IMR-90 (cell line): ENCODE results near the gene REC114. TPM values are rescaled to one million over a fixed set of nuclear protein-coding genes. Genes with fewer than 3 reads are reported as not detected.

Experiments used
- ATAC-seq: fragments of 200-7000 bp; cut with Tn5 transposase; 2 replicates; pipeline ENCODE4 v1.9.1; 2020; ENCODE audit warnings: low read depth, mild to moderate bottlenecking, moderate library complexity
- BruUV-seq: library from RNA; stranded (reverse); fragments of 400-500 nt; replicated peaks from 2 replicates; lab custom pipeline; 2021; lab: Mats Ljungman, UMichigan
- CTCF ChIA-PET: fragments of 300-600 bp; formaldehyde crosslinking; extraction: SDS; loops from one replicate; lab custom pipeline; 2021; ENCODE audit warnings: antibody characterized with exemption; lab: Yijun Ruan, JAX
- POLR2A ChIA-PET: fragments of 300-600 bp; sonication (Branson Sonifier 250); formaldehyde crosslinking; loops from one replicate; lab custom pipeline; 2022; ENCODE audit warnings: antibody characterized with exemption; ENCODE audit not compliant: unreplicated experiment; lab: Charles Lee
- DNase-seq: peaks from one replicate; pipeline ENCODE4 v3.0.0; 2013
- H2AFZ ChIP-seq: replicated peaks from 2 replicates; pipeline ENCODE3; 2013; ENCODE audit warnings: low read length, mild to moderate bottlenecking; ENCODE audit not compliant: poor library complexity
- H2AK5ac ChIP-seq: 2 replicates; pipeline ENCODE4 v1.6.1; 2013; ENCODE audit warnings: low read depth, low read length, inconsistent platforms
- H2AK9ac ChIP-seq: replicated peaks from 2 replicates; pipeline ENCODE3; 2013; ENCODE audit warnings: mild to moderate bottlenecking, low read depth, low read length, moderate library complexity; ENCODE audit not compliant: poor library complexity
- H2BK120ac ChIP-seq: 2 replicates; pipeline ENCODE4 v1.6.1; 2013; ENCODE audit warnings: low read depth, low read length, inconsistent platforms
- H2BK15ac ChIP-seq: 3 replicates; pipeline ENCODE4 v1.6.1; 2013; ENCODE audit warnings: low read depth, low read length, inconsistent platforms
- H2BK20ac ChIP-seq: 2 replicates; pipeline ENCODE4 v1.6.1; 2013; ENCODE audit warnings: low read depth, mild to moderate bottlenecking, inconsistent platforms, low read length, moderate library complexity
- H2BK5ac ChIP-seq: 2 replicates; pipeline ENCODE4 v1.6.1; 2013; ENCODE audit warnings: mild to moderate bottlenecking, low read depth, low read length, inconsistent platforms; ENCODE audit not compliant: poor library complexity, severe bottlenecking
- H3K14ac ChIP-seq: replicated peaks from 2 replicates; pipeline ENCODE4 v1.6.1; 2013; ENCODE audit warnings: low read depth, low read length, inconsistent platforms
- H3K18ac ChIP-seq: 2 replicates; pipeline ENCODE4 v1.6.1; 2013; ENCODE audit warnings: low read depth, low read length, control low read depth
- H3K23ac ChIP-seq: 2 replicates; pipeline ENCODE4 v1.6.1; 2013; ENCODE audit warnings: low read depth, low read length, inconsistent platforms
- H3K27ac ChIP-seq: 2 replicates; pipeline ENCODE4 v1.5.1; 2013; ENCODE audit warnings: mild to moderate bottlenecking, control low read depth, low read length; ENCODE audit not compliant: insufficient read depth
- H3K27me3 ChIP-seq: 2 replicates; pipeline ENCODE4 v1.6.1; 2013; ENCODE audit warnings: low read length; ENCODE audit not compliant: control insufficient read depth, insufficient read depth
- H3K36me3 ChIP-seq: 2 replicates; pipeline ENCODE4 v1.6.1; 2013; ENCODE audit warnings: low read length, mixed read lengths; ENCODE audit not compliant: control insufficient read depth, insufficient read depth
- H3K4ac ChIP-seq: 2 replicates; pipeline ENCODE4 v1.6.1; 2013; ENCODE audit warnings: low read depth, low read length, inconsistent platforms
- H3K4me1 ChIP-seq: 2 replicates; pipeline ENCODE4 v1.6.1; 2013; ENCODE audit warnings: low read length, mixed read lengths; ENCODE audit not compliant: control insufficient read depth, insufficient read depth
- H3K4me2 ChIP-seq: 2 replicates; pipeline ENCODE4 v1.6.1; 2013; ENCODE audit warnings: low read depth, mild to moderate bottlenecking, control low read depth, low read length, moderate library complexity
- H3K4me3 ChIP-seq: 2 replicates; pipeline ENCODE4 v1.5.1; 2013; ENCODE audit warnings: low read depth, mild to moderate bottlenecking, control low read depth, low read length, moderate library complexity; ENCODE audit not compliant: insufficient read depth
- H3K56ac ChIP-seq: 2 replicates; pipeline ENCODE4 v1.6.1; 2013; ENCODE audit warnings: low read length, inconsistent platforms; ENCODE audit not compliant: insufficient read depth; ENCODE audit errors: extremely low read depth
- H3K79me1 ChIP-seq, 2 experiments: 2 replicates each; pipeline ENCODE4 v1.6.1; 2013; ENCODE audit warnings: low read length in 2 of 2, inconsistent platforms in 1 of 2, low read depth in 1 of 2
- H3K9ac ChIP-seq: 2 replicates; pipeline ENCODE4 v1.6.1; 2013; ENCODE audit warnings: low read depth, low read length, control low read depth
- H3K9me1 ChIP-seq: 2 replicates; pipeline ENCODE4 v1.6.1; 2013; ENCODE audit warnings: low read length, inconsistent platforms; ENCODE audit not compliant: insufficient read depth
- H3K9me3 ChIP-seq: 2 replicates; pipeline ENCODE4 v1.6.1; 2013; ENCODE audit warnings: low read length; ENCODE audit not compliant: control insufficient read depth, insufficient read depth
- H4K20me1 ChIP-seq: 2 replicates; pipeline ENCODE4 v1.6.1; 2013; ENCODE audit warnings: low read length, inconsistent platforms; ENCODE audit not compliant: insufficient read depth
- H4K5ac ChIP-seq: 2 replicates; pipeline ENCODE4 v1.6.1; 2013; ENCODE audit warnings: mild to moderate bottlenecking, low read depth, low read length, control low read depth
- H4K8ac ChIP-seq, 2 experiments: 2 replicates each; pipeline ENCODE4 v1.6.1; 2013; ENCODE audit warnings: low read depth in 2 of 2, low read length in 2 of 2, control low read depth in 1 of 2, inconsistent platforms in 1 of 2
- H4K91ac ChIP-seq: 2 replicates; pipeline ENCODE4 v1.6.1; 2013; ENCODE audit warnings: low read depth, low read length, inconsistent platforms; ENCODE audit not compliant: insufficient read depth
- BHLHE40 ChIP-seq: fragments of 150-350 bp; IDR thresholded peaks from 2 replicates; pipeline ENCODE4 v1.6.1; 2016; ENCODE audit warnings: mild to moderate bottlenecking, low read depth, low read length
- MXI1 ChIP-seq: IDR thresholded peaks from 2 replicates; pipeline ENCODE4 v1.6.1; 2012; ENCODE audit warnings: low read depth, mild to moderate bottlenecking, low read length, moderate library complexity, borderline replicate concordance
- NFE2L2 ChIP-seq: fragments of 150-350 bp; IDR thresholded peaks from 2 replicates; pipeline ENCODE4 v1.6.1; 2016; ENCODE audit warnings: low read depth, mild to moderate bottlenecking, low read length
- RAD21 ChIP-seq: IDR thresholded peaks from 2 replicates; pipeline ENCODE4 v1.6.1; 2012; ENCODE audit warnings: low read length, improper control_type of control experiment
- WGBS, 2 experiments: methylation state at CpG; one replicate each; pipeline versions ENCODE4 v1.1.5 to v1.1.7; 2013; ENCODE audit warnings: missing lambda C conversion rate in 2 of 2; ENCODE audit not compliant: insufficient read length in 1 of 2; ENCODE audit errors: extremely low coverage in 2 of 2; 5-methylcytosine and 5-hydroxymethylcytosine counted together
- dilution Hi-C: fragments of 300-500 bp; cut with HindIII; formaldehyde crosslinking; loops from one replicate; pipeline ENCODE4 v1.14.3; 2018; ENCODE audit warnings: low sequenced_read_pairs; ENCODE audit not compliant: unreplicated experiment
- in situ Hi-C: fragments of 300-500 bp; cut with MboI; formaldehyde crosslinking; loops from 3 replicates; pipeline ENCODE4 v1.14.3; 2019; ENCODE audit warnings: low sequenced_read_pairs, inconsistent platforms, mixed read lengths
- intact Hi-C: fragments of 100-400 bp; cut with micrococcal nuclease; formaldehyde crosslinking; loops from 2 replicates; pipeline ENCODE4 v1.10.0; 2022
- polyA plus RNA-seq, 3 experiments: library from polyadenylated mRNA; depleted of rRNA; stranded (reverse); fragments of >200 nt; gene quantifications; 2 replicates each; pipeline ENCODE4 v1.2.3, GENCODE V29; 2012; ENCODE audit warnings: low replicate concordance in 1 of 3
- total RNA-seq: library from RNA; depleted of rRNA; stranded (reverse); fragments of >200 nt; gene quantifications from 2 replicates; pipeline ENCODE4 v1.2.3, GENCODE V29; 2012

The REC114 gene
- total and polyA plus RNA-seq, 2 of the 4 experiments (the other 2 are of a cell fraction): not detected

DNA sequence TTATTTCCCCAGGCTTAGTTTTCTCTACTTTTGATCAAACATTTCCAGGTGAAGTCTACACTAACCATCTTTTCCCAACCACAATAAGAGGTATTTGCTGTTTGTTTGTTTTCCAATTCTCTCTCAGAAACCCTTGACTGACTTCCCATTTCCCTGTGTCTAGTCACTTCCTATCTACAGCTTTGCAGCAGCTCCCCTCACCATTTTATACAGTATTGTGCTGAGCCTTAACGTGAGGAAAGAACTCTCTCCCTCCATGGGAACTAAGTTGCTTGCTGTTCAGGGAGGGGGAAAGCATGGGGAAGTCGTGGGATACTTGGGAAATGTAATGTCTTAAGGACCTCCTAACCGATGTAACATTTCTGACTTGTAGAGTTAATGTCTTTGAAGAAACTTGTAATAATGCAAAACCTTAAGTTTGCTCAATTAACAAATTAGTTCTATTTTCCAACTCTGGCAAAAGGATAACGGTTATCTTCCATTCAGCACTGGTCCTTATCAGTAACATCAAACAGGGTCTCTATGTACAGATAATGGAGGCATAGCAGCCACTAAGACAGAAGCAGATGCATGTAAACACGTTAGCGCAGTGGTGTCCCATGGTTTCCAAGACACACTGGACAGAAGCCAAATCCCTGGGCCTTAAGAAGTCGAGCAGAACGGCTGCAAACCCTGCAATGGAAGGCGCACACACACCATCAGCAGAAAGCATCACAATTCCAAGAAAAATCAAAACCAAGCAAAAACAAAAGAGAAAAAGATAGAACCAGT lies 150.5 kb downstream of the REC114 start (continued):
- no peak for TF ChIP-seq MXI1

DNA sequence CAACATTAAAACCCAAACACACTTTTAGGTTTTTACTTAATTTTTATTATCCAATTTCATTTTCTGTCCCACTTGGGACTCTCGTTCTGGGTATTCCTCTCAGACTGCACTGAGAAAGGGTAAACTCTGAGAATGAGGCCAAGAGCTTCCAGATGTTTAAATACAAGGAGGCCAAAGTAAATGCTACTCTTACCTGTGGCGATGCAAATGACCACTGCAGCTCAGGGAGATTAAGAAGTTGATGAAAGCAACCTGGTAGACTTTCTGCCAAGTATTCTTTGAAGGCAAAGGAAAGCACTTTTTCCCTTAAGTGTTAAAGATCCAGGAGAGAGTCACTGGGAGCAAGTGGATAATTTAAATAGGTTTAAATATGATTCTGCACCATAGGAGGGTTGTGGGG lies 151.1 kb downstream of the REC114 start:
- POLR2A ChIA-PET: no interaction called here
- Histone ChIP-seq H4K91ac (no peak overlapping the region), H3K27ac (no peak overlapping the region), H3K36me3 (peaks cover 7% of the 10 kb centered on the region), H2AFZ (no peak overlapping the region), H3K27me3 (no peaks in the 10 kb centered on the region), H3K9ac (no peak overlapping the region), H3K9me1 (peaks cover 28% of the 10 kb centered on the region), H3K56ac (no peak overlapping the region), H2BK5ac (no peak overlapping the region), H2BK15ac (no peak overlapping the region), H2BK20ac (no peak overlapping the region), H3K4me2 (no peak overlapping the region), H4K20me1 (peaks cover 78% of the 10 kb centered on the region), H2BK120ac (no peak overlapping the region), H3K4me3 (no peak overlapping the region), H3K4me1 (peaks cover 15% of the 10 kb centered on the region), H3K18ac (no peak overlapping the region), H3K9me3 (no peaks in the 10 kb centered on the region), H3K14ac (no peak overlapping the region), H3K23ac (no peak overlapping the region), H2AK5ac (no peak overlapping the region), H3K4ac (no peak overlapping the region), H2AK9ac (no peak overlapping the region), H4K5ac (no peak overlapping the region), H3K79me1 (peaks cover 55 to 91% of the 10 kb centered on the region in 2 experiments), H4K8ac (no peak overlapping the region)
- BruUV-seq: no TSS peak
- intact Hi-C loops (no loop called here), in situ Hi-C loops (no loop called here), dilution Hi-C loops (no loop called here)
- no CpG with 5 or more reads among the region's 2 CpGs for WGBS, 2 experiments
- DNase-seq (no peak), ATAC-seq (no peak)
- TF ChIP-seq NFE2L2 (no peak), MXI1 (no peak), BHLHE40 (no peak), RAD21 (no peak)
- CTCF ChIA-PET: no interaction called here
